ENCODE measurements around the gene DIPK1A. TPM values are rescaled to one million over a fixed set of nuclear protein-coding genes. Genes with fewer than 3 reads are reported as not detected.

The DIPK1A gene
- total RNA-seq, 2 experiments from 2014 or later: 13.1 to 14.4 TPM

DNA sequence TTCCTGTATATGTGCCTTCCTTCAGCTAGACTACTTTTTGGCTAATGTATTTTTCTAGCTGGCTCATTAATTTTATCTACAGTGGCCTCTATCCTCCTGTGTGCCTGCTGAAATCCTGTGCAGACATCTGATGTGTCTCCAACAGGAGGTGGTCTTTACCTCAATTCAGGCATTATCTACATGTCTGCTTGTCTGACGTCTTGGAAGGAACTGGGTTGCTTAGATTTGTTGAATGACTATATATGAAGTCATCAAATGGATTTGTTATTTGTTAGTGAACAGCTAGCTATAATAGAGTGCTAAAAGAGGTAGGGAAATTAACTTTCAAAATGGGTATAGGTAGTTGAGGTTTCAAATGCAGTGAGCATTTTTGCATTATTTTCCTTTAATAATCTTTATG is 122.7 kb downstream of the DIPK1A start:
- no peak for ATAC-seq
- Mint-ChIP-seq H3K27ac (peak overlapping the region; percentile 10), H3K9me3 (ENCODE audit: insufficient read depth) (no peaks in the 10 kb centered on the region), H3K36me3 (ENCODE audit: low read depth) (peaks cover 91% of the 10 kb centered on the region), H3K4me1 (ENCODE audit: low read depth) (peaks cover 71% of the 10 kb centered on the region), H3K4me3 (no peak overlapping the region), H3K27me3 (ENCODE audit: low read depth) (no peaks in the 10 kb centered on the region)
- ChIA-PET CTCF (interaction anchor here (0.7 to 1.6 kb wide), 6 partner anchors 10 to 841 kb away, joined by 3 to 8 read pairs (median 3); partner anchors contain the start of gene MTF2), POLR2A (interaction anchor here (0.8 kb wide), 1 partner anchor 506 kb away, joined by 4 read pairs; no protein-coding TSS in a partner anchor)
- no peak for DNase-seq

DNA sequence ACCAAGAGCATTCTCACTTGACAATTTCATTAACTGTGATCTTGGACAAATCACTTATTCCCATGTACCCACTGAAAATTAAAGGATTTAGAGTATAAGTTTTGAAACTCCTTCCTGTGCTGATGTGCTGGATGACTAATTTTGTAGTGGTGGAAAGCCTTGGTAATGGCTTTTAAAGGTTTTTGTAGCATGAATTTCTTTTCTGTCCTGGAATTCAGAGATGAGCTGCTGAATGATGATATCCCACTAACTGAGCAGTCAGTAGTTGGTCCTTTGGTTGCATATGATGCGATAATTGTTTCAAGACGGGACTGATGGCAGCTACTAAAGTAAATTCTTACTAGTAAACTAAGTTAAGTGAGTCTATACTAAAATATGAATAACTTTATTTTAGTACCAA is 124.2 kb downstream of the DIPK1A start:
- H3K27me3 Mint-ChIP-seq (ENCODE audit: low read depth): no peaks in the 10 kb centered on the region
- peaks cover 89% of the 10 kb centered on the region for H3K36me3 Mint-ChIP-seq (ENCODE audit: low read depth)
- H3K4me1 Mint-ChIP-seq (ENCODE audit: low read depth): peaks cover 77% of the 10 kb centered on the region
- H3K27ac Mint-ChIP-seq: no peak overlapping the region
- POLR2A ChIA-PET: no interaction called here
- no peaks in the 10 kb centered on the region for H3K9me3 Mint-ChIP-seq (ENCODE audit: insufficient read depth)
- no peak overlapping the region for H3K4me3 Mint-ChIP-seq
- CTCF ChIA-PET: interaction anchor here (1.1 to 1.6 kb wide), 3 partner anchors 17 to 22 kb away, joined by 3 to 8 read pairs (median 3); no protein-coding TSS in a partner anchor
- ATAC-seq (no peak), DNase-seq (no peak)

DNA sequence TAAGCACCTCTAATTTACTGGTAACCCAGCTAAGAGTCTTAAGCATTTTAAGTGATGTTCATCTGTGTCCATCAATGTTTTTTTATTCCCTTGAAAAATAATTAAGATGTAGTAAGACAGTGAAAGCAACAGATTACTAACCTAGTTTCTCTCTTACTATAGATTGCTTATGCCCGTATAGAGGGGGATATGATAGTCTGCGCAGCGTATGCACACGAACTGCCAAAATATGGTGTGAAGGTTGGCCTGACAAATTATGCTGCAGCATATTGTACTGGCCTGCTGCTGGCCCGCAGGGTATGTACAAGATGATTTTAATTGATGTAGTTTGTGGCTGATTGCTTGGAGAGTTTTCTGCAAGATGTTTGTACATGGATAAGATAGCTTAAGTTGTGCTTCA is 126.6 kb downstream of the DIPK1A start:
- Mint-ChIP-seq H3K4me3 (peak overlapping the region; percentile 96), H3K27ac (peak overlapping the region; percentile 49), H3K4me1 (ENCODE audit: low read depth) (peaks cover 68% of the 10 kb centered on the region), H3K36me3 (ENCODE audit: low read depth) (peaks cover 71% of the 10 kb centered on the region), H3K27me3 (ENCODE audit: low read depth) (no peaks in the 10 kb centered on the region), H3K9me3 (ENCODE audit: insufficient read depth) (no peaks in the 10 kb centered on the region)
- POLR2A ChIA-PET: no interaction called here
- ATAC-seq (no peak), DNase-seq (no peak)
- CTCF ChIA-PET: interaction anchor here (1.2 to 1.8 kb wide), 3 partner anchors 25 to 159 kb away, joined by 3 to 10 read pairs (median 5); no protein-coding TSS in a partner anchor

DNA sequence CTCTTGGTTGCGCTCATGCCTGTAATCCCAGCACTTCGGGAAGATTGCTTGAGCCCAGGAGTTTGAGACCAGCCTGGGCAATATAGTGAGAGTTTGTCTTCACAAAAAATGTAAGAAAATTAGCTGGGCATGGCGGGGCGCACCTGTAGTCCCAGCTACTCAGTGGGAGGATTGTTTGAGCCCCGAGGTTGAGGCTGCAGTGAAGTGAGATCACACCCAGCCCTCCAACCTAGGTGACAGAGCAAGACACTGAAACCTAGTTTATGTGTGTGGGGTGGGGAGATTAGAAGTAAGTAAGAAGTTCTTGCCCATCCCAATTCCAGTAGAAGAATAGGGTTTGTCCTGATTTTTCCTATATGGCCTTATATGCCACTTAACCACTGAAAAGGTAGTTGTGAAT is 127.4 kb downstream of the DIPK1A start:
- peaks cover 62% of the 10 kb centered on the region for H3K4me1 Mint-ChIP-seq (ENCODE audit: low read depth)
- POLR2A ChIA-PET: interaction anchor here (0.6 kb wide), 1 partner anchor 24 kb away, joined by 4 read pairs; no protein-coding TSS in a partner anchor
- peaks cover 63% of the 10 kb centered on the region for H3K36me3 Mint-ChIP-seq (ENCODE audit: low read depth)
- CTCF ChIA-PET: interaction anchor here (1.2 to 1.8 kb wide), 2 partner anchors 25 to 127 kb away, joined by 3 to 10 read pairs; no protein-coding TSS in a partner anchor
- peak overlapping the region; percentile 37 for H3K27ac Mint-ChIP-seq
- no peak for DNase-seq
- peak overlapping the region; percentile 96 for H3K4me3 Mint-ChIP-seq
- H3K9me3 Mint-ChIP-seq (ENCODE audit: insufficient read depth): no peaks in the 10 kb centered on the region
- H3K27me3 Mint-ChIP-seq (ENCODE audit: low read depth): no peaks in the 10 kb centered on the region
- ATAC-seq: no peak

DNA sequence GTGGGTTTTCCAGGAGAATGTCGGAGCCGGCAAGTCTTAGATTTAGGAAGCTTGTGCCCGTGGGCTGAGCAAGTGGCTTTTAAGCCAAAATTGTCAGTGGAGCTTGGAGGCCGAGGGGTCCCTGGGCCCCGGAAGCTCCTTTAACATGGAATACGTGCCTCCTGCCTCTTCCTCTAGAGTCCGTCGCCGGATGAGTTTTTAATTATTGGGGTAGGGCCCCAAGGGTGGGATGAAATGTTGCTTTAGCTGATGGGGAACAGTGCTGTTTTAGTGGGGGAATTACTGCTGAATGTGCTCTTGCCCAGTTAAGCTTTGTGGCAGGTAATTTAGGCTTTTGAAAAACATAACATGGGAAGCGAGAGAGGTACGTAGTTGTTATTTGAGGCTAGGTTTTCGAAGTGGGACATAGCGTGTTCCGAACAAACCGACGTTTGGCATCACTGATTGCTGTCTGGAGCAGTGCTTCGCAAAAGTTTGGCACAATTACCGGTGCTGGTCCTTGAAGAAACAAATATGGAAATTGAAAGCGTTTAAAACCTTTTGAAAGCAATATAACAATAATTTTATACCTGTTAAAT is 128.6 kb downstream of the DIPK1A start:
- Mint-ChIP-seq H3K36me3 (ENCODE audit: low read depth) (peaks cover 51% of the 10 kb centered on the region), H3K27me3 (ENCODE audit: low read depth) (no peaks in the 10 kb centered on the region), H3K27ac (peak overlapping the region; percentile 98), H3K9me3 (ENCODE audit: insufficient read depth) (no peaks in the 10 kb centered on the region), H3K4me1 (ENCODE audit: low read depth) (peaks cover 50% of the 10 kb centered on the region), H3K4me3 (peak overlapping the region; percentile 96)
- ChIA-PET CTCF (interaction anchor here (0.7 to 2.4 kb wide), 31 partner anchors 10 to 835 kb away, joined by 3 to 25 read pairs (median 5); partner anchors contain the start of genes EVI5 and MTF2), POLR2A (interaction anchor here (0.5 to 1.9 kb wide), 12 partner anchors 8 to 1013 kb away, joined by 3 to 20 read pairs (median 3); partner anchors contain the start of genes DIPK1A and MTF2)
- DNase-seq (no peak), ATAC-seq (peak; percentile 6)

DNA sequence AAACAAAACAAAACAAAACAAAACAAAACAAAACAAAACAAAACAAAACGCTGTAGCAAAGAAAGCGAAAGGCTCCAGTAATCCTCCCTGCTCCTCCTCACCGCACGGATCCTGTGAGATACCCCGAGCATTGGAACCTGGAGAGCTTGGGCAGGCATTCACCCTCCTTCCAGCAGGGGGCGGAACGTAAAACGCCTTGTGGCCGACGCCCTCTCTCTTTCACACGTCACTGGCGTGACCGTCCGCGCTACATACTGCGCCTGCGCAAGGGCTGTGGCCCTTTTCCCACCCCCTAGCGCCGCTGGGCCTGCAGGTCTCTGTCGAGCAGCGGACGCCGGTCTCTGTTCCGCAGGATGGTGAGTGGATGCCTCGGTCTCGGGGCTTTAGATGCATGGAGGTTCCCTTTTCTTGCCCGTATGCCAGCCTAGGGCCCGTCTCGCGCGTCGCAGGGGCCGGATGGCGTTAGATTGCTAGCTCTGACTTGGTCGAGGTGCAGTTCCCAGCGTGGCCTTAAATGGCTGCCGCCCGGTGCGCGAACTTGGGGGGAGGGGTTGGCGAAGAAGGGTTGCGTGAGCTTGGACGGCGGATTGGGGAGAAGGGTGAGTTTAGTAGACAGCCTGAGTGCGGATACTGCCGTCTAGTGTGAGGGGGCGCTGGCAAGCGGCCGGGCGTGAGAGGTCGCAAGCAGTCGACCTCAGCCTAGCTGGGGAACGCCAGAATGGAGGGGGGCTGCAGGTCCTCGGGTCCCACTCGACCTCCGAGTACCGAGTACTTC is 129.3 kb downstream of the DIPK1A start, which contains the start of gene RPL5:
TSS of gene RPL5 (plus strand) at position 279 of the 775 bp plus-strand sequence. CDS start at position 354, 75 bp downstream.
- Mint-ChIP-seq H3K9me3 (ENCODE audit: insufficient read depth) (no peaks in the 10 kb centered on the region), H3K27ac (peak within 1 kb of the TSS; percentile 98), H3K4me3 (peak within 1 kb of the TSS; percentile 96), H3K27me3 (ENCODE audit: low read depth) (no peaks in the 10 kb centered on the region), H3K36me3 (ENCODE audit: low read depth) (peaks cover 44% of the 10 kb centered on the region), H3K4me1 (ENCODE audit: low read depth) (peaks cover 43% of the 10 kb centered on the region)
- ChIA-PET POLR2A (interaction anchor here (0.5 to 1.9 kb wide), 17 partner anchors 9 to 1014 kb away, joined by 3 to 20 read pairs (median 3); partner anchors contain the start of genes DIPK1A, EVI5 and MTF2), CTCF (interaction anchor here (0.7 to 2.4 kb wide), 37 partner anchors 10 to 1012 kb away, joined by 3 to 25 read pairs (median 4); partner anchors contain the start of genes EVI5 and MTF2)
- DNase-seq (peak; percentile 98), ATAC-seq (peak; percentile 91)

DNA sequence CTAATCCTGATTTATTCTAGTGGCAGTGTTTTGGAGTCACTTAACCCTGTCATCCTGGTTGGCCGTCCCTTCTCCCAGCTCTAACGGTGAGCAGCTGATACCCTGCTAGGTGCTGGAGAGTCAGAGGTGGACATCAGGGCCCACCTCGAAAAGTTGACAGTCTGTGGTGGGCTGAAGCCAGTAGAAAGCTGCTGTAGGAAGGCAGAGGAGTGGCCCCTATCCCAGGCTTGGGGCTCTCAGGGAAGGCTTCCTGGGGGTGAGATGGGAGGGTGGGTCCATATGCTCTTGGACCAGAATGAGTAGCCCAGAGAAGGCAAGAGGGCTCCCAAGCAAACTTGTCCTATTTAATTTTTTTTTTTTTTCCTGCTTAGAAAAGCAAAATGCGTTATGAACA is 129.9 kb downstream of the DIPK1A start:
- DNase-seq (no peak), ATAC-seq (no peak)
- H3K4me3 Mint-ChIP-seq: peak overlapping the region; percentile 96
- CTCF ChIA-PET: interaction anchor here (0.7 to 2.4 kb wide), 27 partner anchors 11 to 1013 kb away, joined by 3 to 25 read pairs (median 5); partner anchors contain the start of gene MTF2
- H3K27ac Mint-ChIP-seq: peak overlapping the region; percentile 98
- H3K4me1 Mint-ChIP-seq (ENCODE audit: low read depth): peaks cover 37% of the 10 kb centered on the region
- H3K9me3 Mint-ChIP-seq (ENCODE audit: insufficient read depth): no peaks in the 10 kb centered on the region
- peaks cover 39% of the 10 kb centered on the region for H3K36me3 Mint-ChIP-seq (ENCODE audit: low read depth)
- POLR2A ChIA-PET: interaction anchor here (0.5 to 1.9 kb wide), 11 partner anchors 10 to 515 kb away, joined by 3 to 20 read pairs (median 3); partner anchors contain the start of genes DIPK1A, EVI5 and MTF2
- no peaks in the 10 kb centered on the region for H3K27me3 Mint-ChIP-seq (ENCODE audit: low read depth)

DNA sequence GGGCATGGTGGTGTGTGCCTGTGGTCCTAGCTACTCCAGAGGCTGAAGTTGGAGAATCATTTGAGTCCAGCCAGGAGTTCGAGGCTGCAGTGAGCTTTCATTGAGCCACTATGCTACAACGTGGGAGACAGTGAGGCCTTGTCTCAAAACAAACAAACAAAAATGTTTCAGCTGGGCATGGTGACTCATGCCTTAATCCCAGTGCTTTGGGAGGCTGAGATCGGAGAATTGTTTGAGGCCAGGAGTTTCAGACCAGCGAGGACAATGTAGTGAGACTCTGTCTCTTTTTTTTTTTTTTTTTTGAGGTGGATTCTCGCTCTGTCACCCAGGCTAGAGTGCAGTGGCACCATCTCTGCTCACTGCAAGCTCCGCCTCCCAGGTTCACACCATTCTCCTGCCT is 134.5 kb downstream of the DIPK1A start:
- H3K27me3 Mint-ChIP-seq (ENCODE audit: low read depth): no peaks in the 10 kb centered on the region
- H3K27ac Mint-ChIP-seq: no peak overlapping the region
- no peaks in the 10 kb centered on the region for H3K9me3 Mint-ChIP-seq (ENCODE audit: insufficient read depth)
- H3K36me3 Mint-ChIP-seq (ENCODE audit: low read depth): no peaks in the 10 kb centered on the region
- no peak for DNase-seq
- ChIA-PET CTCF (no interaction called here), POLR2A (no interaction called here)
- peaks cover 2% of the 10 kb centered on the region for H3K4me1 Mint-ChIP-seq (ENCODE audit: low read depth)
- H3K4me3 Mint-ChIP-seq: no peak overlapping the region
- ATAC-seq: no peak

DNA sequence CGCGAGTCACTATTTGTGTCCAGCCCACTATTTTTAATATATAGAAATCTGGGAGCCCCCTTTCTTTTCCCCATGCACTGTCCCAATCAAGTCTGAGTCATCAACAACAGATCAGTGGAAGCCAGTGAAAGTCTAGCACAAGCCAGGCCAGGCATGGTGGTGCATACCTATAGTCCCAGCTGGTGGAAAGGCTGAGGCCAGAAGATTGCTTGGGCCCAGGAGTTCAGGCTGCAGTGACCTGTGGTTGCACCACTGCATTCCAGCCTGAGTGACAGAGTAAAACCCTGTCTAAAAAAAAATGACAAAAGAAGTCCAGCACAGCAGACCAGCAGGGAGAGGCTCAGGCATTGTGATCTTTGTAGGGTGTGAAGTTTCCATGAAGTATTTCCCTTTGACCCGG is 138.4 kb downstream of the DIPK1A start:
- Mint-ChIP-seq H3K4me1 (ENCODE audit: low read depth) (no peaks in the 10 kb centered on the region), H3K9me3 (ENCODE audit: insufficient read depth) (no peaks in the 10 kb centered on the region), H3K36me3 (ENCODE audit: low read depth) (no peaks in the 10 kb centered on the region), H3K27ac (no peak overlapping the region), H3K27me3 (ENCODE audit: low read depth) (peaks cover 11% of the 10 kb centered on the region), H3K4me3 (no peak overlapping the region)
- CTCF ChIA-PET: no interaction called here
- DNase-seq (no peak), ATAC-seq (no peak)
- POLR2A ChIA-PET: no interaction called here

DNA sequence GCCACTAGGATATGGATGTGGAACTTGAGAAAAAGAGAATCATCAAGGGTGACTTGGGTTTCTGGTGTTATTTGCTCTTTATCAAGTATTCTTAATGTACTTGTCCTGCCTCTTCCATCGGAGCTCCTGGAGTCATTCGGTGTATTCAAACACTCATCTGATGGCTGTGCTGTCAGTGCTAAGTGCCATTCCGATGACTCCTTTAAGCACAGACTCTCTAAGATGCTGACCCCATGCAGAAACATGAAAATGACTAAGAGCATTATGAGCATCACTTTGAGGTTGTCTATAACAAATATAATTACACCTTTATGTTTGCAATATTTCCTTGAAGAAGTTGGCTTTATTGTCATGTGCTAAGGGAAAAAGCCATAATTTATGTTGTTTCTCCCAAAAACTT is 140.7 kb downstream of the DIPK1A start:
- ATAC-seq (no peak), DNase-seq (no peak)
- H3K4me3 Mint-ChIP-seq: no peak overlapping the region
- ChIA-PET CTCF (interaction anchor here (1.4 to 7.2 kb wide), 2 partner anchors 11 to 73 kb away, joined by 4 to 91 read pairs; partner anchors contain the start of gene RPL5), POLR2A (no interaction called here)
- no peaks in the 10 kb centered on the region for H3K36me3 Mint-ChIP-seq (ENCODE audit: low read depth)
- peaks cover 21% of the 10 kb centered on the region for H3K27me3 Mint-ChIP-seq (ENCODE audit: low read depth)
- H3K4me1 Mint-ChIP-seq (ENCODE audit: low read depth): no peaks in the 10 kb centered on the region
- H3K9me3 Mint-ChIP-seq (ENCODE audit: insufficient read depth): no peaks in the 10 kb centered on the region
- no peak overlapping the region for H3K27ac Mint-ChIP-seq

DNA sequence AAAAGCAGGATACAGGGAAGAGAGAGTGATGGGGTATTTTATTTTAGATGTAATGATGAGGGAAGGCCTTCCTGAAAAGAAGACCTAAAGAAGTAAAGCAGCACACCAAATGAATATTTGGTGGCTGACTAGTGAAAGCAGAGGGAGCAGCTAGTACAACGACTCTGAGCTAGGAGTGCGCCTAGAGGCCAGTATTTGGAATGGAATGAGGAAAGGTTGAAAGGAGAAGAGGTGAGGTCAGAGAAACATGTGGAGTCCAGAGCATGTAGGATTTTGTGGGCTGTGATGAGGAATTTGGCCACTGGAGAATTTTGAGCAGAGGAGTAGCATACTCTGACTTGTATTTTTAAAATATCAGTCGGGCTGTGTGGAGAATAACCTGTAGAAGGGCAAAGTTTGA is 141.2 kb downstream of the DIPK1A start:
- H3K36me3 Mint-ChIP-seq (ENCODE audit: low read depth): no peaks in the 10 kb centered on the region
- peaks cover 21% of the 10 kb centered on the region for H3K27me3 Mint-ChIP-seq (ENCODE audit: low read depth)
- ATAC-seq (no peak), DNase-seq (no peak)
- POLR2A ChIA-PET: no interaction called here
- CTCF ChIA-PET: interaction anchor here (1.4 to 7.2 kb wide), 3 partner anchors 11 to 72 kb away, joined by 4 to 91 read pairs (median 13); partner anchors contain the start of gene RPL5
- H3K27ac Mint-ChIP-seq: no peak overlapping the region
- no peaks in the 10 kb centered on the region for H3K4me1 Mint-ChIP-seq (ENCODE audit: low read depth)
- H3K4me3 Mint-ChIP-seq: no peak overlapping the region
- no peaks in the 10 kb centered on the region for H3K9me3 Mint-ChIP-seq (ENCODE audit: insufficient read depth)

Measured in activated CD8-positive, alpha-beta T cell treated with anti-CD3 and anti-CD28 coated beads, Interleukin-2, amount 10 ng/mL, durations not matched to agents 7 days and 5 days (primary cell).